HCT116 (cell line): ENCODE results near the gene NEURL1B. TPM values are rescaled to one million over a fixed set of nuclear protein-coding genes. Genes with fewer than 3 reads are reported as not detected.

Source experiments
- ATAC-seq: fragments of 200-7000 bp; cut with Tn5 transposase; 2 replicates; pipeline ENCODE4 v1.9.1; 2020; ENCODE audit warnings: mild to moderate bottlenecking, moderate library complexity
- BruUV-seq: library from RNA; stranded (reverse); fragments of 400-500 nt; replicated peaks from 2 replicates; lab custom pipeline; 2021; lab: Mats Ljungman, UMichigan
- CTCF ChIA-PET: fragments of 300-600 bp; sonication (Branson Sonifier 250); formaldehyde crosslinking; loops from one replicate; lab custom pipeline; 2021; ENCODE audit warnings: antibody characterized with exemption; lab: Charles Lee
- POLR2A ChIA-PET: fragments of 300-600, 350-600 bp; sonication (Branson Sonifier 250); formaldehyde crosslinking; loops from one replicate; lab custom pipeline; 2021; ENCODE audit warnings: antibody characterized with exemption; lab: Charles Lee
- RAD21 ChIA-PET, 2 experiments: fragments of 300-600 bp; sonication (Branson Sonifier 250); formaldehyde crosslinking; loops; one replicate each; lab custom pipeline; 2023; ENCODE audit warnings: low total read pairs in 2 of 2; ENCODE audit not compliant: uncharacterized antibody in 2 of 2, unreplicated experiment in 2 of 2, low non-redundant PET in 1 of 2; lab: Charles Lee
- DNase-seq: peaks from one replicate; pipeline ENCODE4 v3.0.0-alpha.2; 2010; ENCODE audit warnings: low read depth, low spot score
- H2AFZ ChIP-seq: fragments of 200-600 bp; shearing (Covaris generic), sonication (generic); 2 replicates; pipeline ENCODE4 v1.6.1; 2017; ENCODE audit warnings: low read depth, mixed run types, mixed read lengths, antibody characterized with exemption, low read length; ENCODE audit not compliant: poor library complexity, severe bottlenecking
- H3K27ac ChIP-seq: 2 replicates; pipeline ENCODE4 v1.5.1; 2012; ENCODE audit warnings: low read depth, low read length
- H3K27me3 ChIP-seq: fragments of 200-600 bp; sonication (generic); 2 replicates; pipeline ENCODE4 v1.6.1; 2016; ENCODE audit warnings: mixed run types, low read length, mixed read lengths; ENCODE audit not compliant: insufficient read depth
- H3K36me3 ChIP-seq, 2 experiments: fragments of 200-500 bp in 1 of 2; fragments of 200-600 bp in 1 of 2; sonication (Bioruptor generic) in 1 of 2; sonication (generic) in 1 of 2; 2 replicates each; pipeline versions ENCODE4 v1.5.1 to v1.6.1; 2014 to 2016; ENCODE audit warnings: low read length in 2 of 2, inconsistent platforms in 1 of 2, mixed read lengths in 1 of 2, mixed run types in 1 of 2; ENCODE audit not compliant: insufficient read depth in 2 of 2, control insufficient read depth in 1 of 2
- H3K4me1 ChIP-seq, 2 experiments: fragments of 200-600 bp in 1 of 2; sonication (generic) in 1 of 2; 2 replicates each; pipeline versions ENCODE4 v1.5.1 to v1.6.1; 2012 to 2017; ENCODE audit warnings: low read length in 2 of 2, inconsistent platforms in 1 of 2, mild to moderate bottlenecking in 1 of 2, mixed read lengths in 1 of 2, mixed run types in 1 of 2, moderate library complexity in 1 of 2; ENCODE audit not compliant: insufficient read depth in 2 of 2, control insufficient read depth in 1 of 2
- H3K4me2 ChIP-seq: fragments of 200-600 bp; sonication (generic); 2 replicates; pipeline ENCODE4 v1.6.1; 2017; ENCODE audit warnings: mixed run types, low read length, mixed read lengths
- H3K4me3 ChIP-seq, 2 experiments: fragments of 200-600 bp in 1 of 2; sonication (generic) in 1 of 2; replicated peaks in 1 of 2; 2 replicates each; pipeline ENCODE4 v1.5.1; 2011 to 2016; ENCODE audit warnings: low read length in 2 of 2, control low read depth in 1 of 2, low read depth in 1 of 2, mild to moderate bottlenecking in 1 of 2, mixed read lengths in 1 of 2, mixed run types in 1 of 2
- H3K79me2 ChIP-seq: fragments of 200-600 bp; sonication (generic); 2 replicates; pipeline ENCODE4 v1.6.1; 2017; ENCODE audit warnings: mild to moderate bottlenecking, mixed run types, low read length, moderate library complexity, mixed read lengths; ENCODE audit not compliant: insufficient read depth
- H3K9ac ChIP-seq: fragments of 200-600 bp; sonication (generic); 2 replicates; pipeline ENCODE4 v1.6.1; 2016; ENCODE audit warnings: low read length, mixed read lengths
- H3K9me2 ChIP-seq: fragments of 200-600 bp; sonication (generic), shearing (Covaris generic); 2 replicates; pipeline ENCODE4 v1.6.1; 2017; ENCODE audit warnings: mixed run types, mild to moderate bottlenecking, moderate library complexity; ENCODE audit not compliant: insufficient read depth
- H3K9me3 ChIP-seq, 2 experiments: fragments of 200-500 bp in 1 of 2; fragments of 200-600 bp in 1 of 2; sonication (Bioruptor generic) in 1 of 2; sonication (generic) in 1 of 2; 2 replicates each; pipeline ENCODE4 v1.6.1; 2014 to 2017; ENCODE audit warnings: low read length in 2 of 2, mixed read lengths in 2 of 2, inconsistent platforms in 1 of 2, low read depth in 1 of 2, mild to moderate bottlenecking in 1 of 2, mixed run types in 1 of 2, moderate library complexity in 1 of 2; ENCODE audit not compliant: control insufficient read depth in 1 of 2, insufficient read depth in 1 of 2
- H4K20me1 ChIP-seq: fragments of 200-600 bp; sonication (generic), shearing (Covaris generic); 2 replicates; pipeline ENCODE4 v1.6.1; 2017; ENCODE audit warnings: mixed run types, mild to moderate bottlenecking, moderate library complexity; ENCODE audit not compliant: insufficient read depth
- CEBPB ChIP-seq: IDR thresholded peaks from 2 replicates; pipeline ENCODE4 v1.6.1; 2012; ENCODE audit warnings: low read depth
- ELF1 ChIP-seq: IDR thresholded peaks from 2 replicates; pipeline ENCODE4 v1.6.1; 2012; ENCODE audit warnings: low read depth, borderline replicate concordance
- EZH2 ChIP-seq: fragments of 200-600 bp; sonication (generic); IDR thresholded peaks from 2 replicates; pipeline ENCODE4 v1.6.1; 2017; ENCODE audit warnings: antibody characterized with exemption, mixed run types
- JUND ChIP-seq: IDR thresholded peaks from 2 replicates; pipeline ENCODE4 v1.6.1; 2012
- POLR2A ChIP-seq: IDR thresholded peaks from 2 replicates; pipeline ENCODE4 v1.7.0; 2011; ENCODE audit warnings: borderline replicate concordance; ENCODE audit not compliant: insufficient read depth, insufficient read length; ENCODE audit errors: extremely low read depth
- RAD21 ChIP-seq: IDR thresholded peaks from 2 replicates; pipeline ENCODE4 v1.6.1; 2012; ENCODE audit warnings: low read depth, mild to moderate bottlenecking
- SIN3A ChIP-seq: IDR thresholded peaks from 2 replicates; pipeline ENCODE4 v1.6.1; 2012; ENCODE audit warnings: low read depth
- YY1 ChIP-seq: IDR thresholded peaks from 2 replicates; pipeline ENCODE4 v1.6.1; 2011; ENCODE audit warnings: low read length, low read depth, moderate library complexity, mild to moderate bottlenecking; ENCODE audit not compliant: insufficient replicate concordance; ENCODE audit errors: extremely low read depth
- ZFX ChIP-seq: fragments of 450-650 bp; IDR thresholded peaks from 2 replicates; pipeline ENCODE4 v1.6.1; 2017
- ZNF274 ChIP-seq: fragments of 200-500 bp; sonication (Bioruptor generic); IDR thresholded peaks from 2 replicates; pipeline ENCODE4 v1.6.1; 2014; ENCODE audit warnings: mild to moderate bottlenecking, low read depth, low read length, inconsistent platforms
- intact Hi-C: fragments of 100-400 bp; cut with micrococcal nuclease; formaldehyde crosslinking; loops from 2 replicates; pipeline ENCODE4 v1.10.0; 2022
- total RNA-seq: library from RNA; stranded (reverse); gene quantifications from one replicate; pipeline ENCODE4 v1.2.1, GENCODE V29; 2021; ENCODE audit not compliant: unreplicated experiment
- TF ChIP-seq, protein P1 (sequence below): IDR thresholded peaks from 2 replicates; pipeline ENCODE4 v1.6.1; 2012
- TF ChIP-seq, protein P2 (sequence below): IDR thresholded peaks from 2 replicates; pipeline ENCODE4 v1.6.1; 2012
- TF ChIP-seq, protein P3 (sequence below), 3 experiments: fragments of 200-600 bp in 1 of 3; sonication (generic) in 1 of 3; IDR thresholded peaks in 2 of 3; conservative IDR thresholded peaks in 1 of 3; 2 replicates each; pipeline ENCODE4 v1.5.1; 2012 to 2017; ENCODE audit warnings: low read depth in 2 of 3, low read length in 2 of 3, antibody characterized with exemption in 1 of 3, borderline replicate concordance in 1 of 3, control low read depth in 1 of 3, mild to moderate bottlenecking in 1 of 3, mixed read lengths in 1 of 3, mixed run types in 1 of 3, moderate library complexity in 1 of 3; ENCODE audit not compliant: insufficient read depth in 1 of 3

Gene NEURL1B
- total RNA-seq, 1 experiment from 2014 or later, result 5.8 TPM

DNA sequence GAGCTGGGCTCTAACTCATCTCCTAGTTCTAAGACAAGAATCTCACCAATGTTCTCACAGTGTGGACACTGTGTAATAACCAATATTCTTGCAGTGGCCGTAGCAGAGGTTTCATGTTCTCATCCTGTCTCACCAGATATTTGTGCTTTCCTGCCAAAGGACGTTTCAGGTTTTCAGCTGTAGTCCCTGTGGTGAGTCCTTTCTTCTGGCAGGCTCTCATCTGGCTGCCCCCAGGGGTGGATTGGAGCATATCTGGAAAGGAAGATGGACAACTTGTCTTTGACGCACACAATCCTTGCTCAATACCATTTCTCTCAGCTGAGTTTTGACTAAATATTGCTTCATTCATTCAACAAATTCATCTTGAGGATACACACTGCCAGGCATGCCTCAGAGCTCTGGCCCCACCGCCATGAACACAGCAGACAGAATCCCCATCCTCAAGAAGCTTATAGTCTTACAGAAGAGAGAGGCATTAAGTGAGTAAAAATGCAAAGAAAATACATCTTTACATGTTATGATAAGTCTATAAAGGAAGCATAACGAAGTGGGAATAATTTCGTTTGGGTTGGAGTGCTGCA lies 33.8 kb upstream of the NEURL1B start:
- Histone ChIP-seq H3K9me3 (no peaks in the 10 kb centered on the region), H4K20me1 (no peaks in the 10 kb centered on the region), H2AFZ (no peak overlapping the region), H3K4me1 (no peaks in the 10 kb centered on the region), H3K4me2 (no peak overlapping the region), H3K36me3 (no peaks in the 10 kb centered on the region)
- ChIA-PET CTCF (no interaction called here), POLR2A (no interaction called here)
- TF ChIP-seq ZNF274 (no peak), JUND (no peak), ZFX (no peak), POLR2A (no peak), ELF1 (no peak), EZH2 (no peak), SIN3A (no peak), CEBPB (no peak), YY1 (no peak), RAD21 (no peak)
- TF ChIP-seq, protein P1, sequence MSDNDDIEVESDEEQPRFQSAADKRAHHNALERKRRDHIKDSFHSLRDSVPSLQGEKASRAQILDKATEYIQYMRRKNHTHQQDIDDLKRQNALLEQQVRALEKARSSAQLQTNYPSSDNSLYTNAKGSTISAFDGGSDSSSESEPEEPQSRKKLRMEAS, result no peak
- TF ChIP-seq, protein P2, sequence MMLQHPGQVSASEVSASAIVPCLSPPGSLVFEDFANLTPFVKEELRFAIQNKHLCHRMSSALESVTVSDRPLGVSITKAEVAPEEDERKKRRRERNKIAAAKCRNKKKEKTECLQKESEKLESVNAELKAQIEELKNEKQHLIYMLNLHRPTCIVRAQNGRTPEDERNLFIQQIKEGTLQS, result no peak
- TF ChIP-seq, protein P3, sequence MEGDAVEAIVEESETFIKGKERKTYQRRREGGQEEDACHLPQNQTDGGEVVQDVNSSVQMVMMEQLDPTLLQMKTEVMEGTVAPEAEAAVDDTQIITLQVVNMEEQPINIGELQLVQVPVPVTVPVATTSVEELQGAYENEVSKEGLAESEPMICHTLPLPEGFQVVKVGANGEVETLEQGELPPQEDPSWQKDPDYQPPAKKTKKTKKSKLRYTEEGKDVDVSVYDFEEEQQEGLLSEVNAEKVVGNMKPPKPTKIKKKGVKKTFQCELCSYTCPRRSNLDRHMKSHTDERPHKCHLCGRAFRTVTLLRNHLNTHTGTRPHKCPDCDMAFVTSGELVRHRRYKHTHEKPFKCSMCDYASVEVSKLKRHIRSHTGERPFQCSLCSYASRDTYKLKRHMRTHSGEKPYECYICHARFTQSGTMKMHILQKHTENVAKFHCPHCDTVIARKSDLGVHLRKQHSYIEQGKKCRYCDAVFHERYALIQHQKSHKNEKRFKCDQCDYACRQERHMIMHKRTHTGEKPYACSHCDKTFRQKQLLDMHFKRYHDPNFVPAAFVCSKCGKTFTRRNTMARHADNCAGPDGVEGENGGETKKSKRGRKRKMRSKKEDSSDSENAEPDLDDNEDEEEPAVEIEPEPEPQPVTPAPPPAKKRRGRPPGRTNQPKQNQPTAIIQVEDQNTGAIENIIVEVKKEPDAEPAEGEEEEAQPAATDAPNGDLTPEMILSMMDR (IDR thresholded peaks at IDR 0.05 in 2 of 3, conservative IDR thresholded peaks at IDR 0.05 in 1 of 3; ENCODE audit: borderline replicate concordance in 1 of 3, insufficient read depth in 1 of 3, low read depth in 2 of 3, low read length in 2 of 3), result no peak
- TF ChIP-seq, all 23 proteins: peak for 0
- intact Hi-C loops, result no loop called here
- DNase-seq (no peak), ATAC-seq (no peak)
- RAD21 ChIA-PET, result interaction anchor here in 1 of 2 experiments (0.6 kb wide), 1 partner anchor 136 kb away, joined by 4 read pairs; no protein-coding TSS in a partner anchor
- Histone ChIP-seq H3K9ac (no peak overlapping the region), H3K79me2 (no peaks in the 10 kb centered on the region), H3K9me2 (no peaks in the 10 kb centered on the region), H3K27ac (no peak overlapping the region), H3K27me3 (peaks cover 14% of the 10 kb centered on the region; the same call in 1 of the 2 replicates), H3K4me3 (no peak overlapping the region)
- no TSS peak for BruUV-seq
